Subcutaneous abdominal adipose tissue (tissue), 5 donors: Measurements from ENCODE around the gene DHCR7.

Source experiments
- H3K27ac ChIP-seq: one replicate; pipeline ENCODE4 v1.7.0; 2013; ENCODE audit warnings: low read depth, mild to moderate bottlenecking, inconsistent platforms, low read length, moderate library complexity
- H3K27me3 ChIP-seq, 5 donors: one replicate each; pipeline ENCODE4 v1.7.0; 2013; ENCODE audit warnings: low read length in 5 of 5, inconsistent platforms in 1 of 5; ENCODE audit not compliant: control insufficient read depth in 5 of 5, insufficient read depth in 4 of 5
- H3K36me3 ChIP-seq, 5 donors: one replicate each; pipeline ENCODE4 v1.7.0; 2013; ENCODE audit warnings: low read length in 5 of 5; ENCODE audit not compliant: control insufficient read depth in 5 of 5, insufficient read depth in 5 of 5
- H3K4me1 ChIP-seq, 5 donors: one replicate each; pipeline ENCODE4 v1.7.0; 2013; ENCODE audit warnings: low read length in 5 of 5, mild to moderate bottlenecking in 3 of 5, moderate library complexity in 1 of 5; ENCODE audit not compliant: control insufficient read depth in 5 of 5, insufficient read depth in 5 of 5
- H3K4me3 ChIP-seq, 5 donors: one replicate each; pipeline ENCODE4 v1.7.0; 2013; ENCODE audit warnings: low read length in 5 of 5, low read depth in 1 of 5
- H3K9ac ChIP-seq, 5 donors: one replicate each; pipeline ENCODE4 v1.7.0; 2013; ENCODE audit warnings: low read length in 5 of 5, mild to moderate bottlenecking in 4 of 5, moderate library complexity in 3 of 5
- H3K9me3 ChIP-seq, 5 donors: one replicate each; pipeline ENCODE4 v1.7.0; 2013; ENCODE audit warnings: low read length in 5 of 5; ENCODE audit not compliant: control insufficient read depth in 5 of 5
- donor health status: healthy.
- donor health status: healthy.
- donor health status: healthy.
- donor health status: healthy.
- donor health status: healthy.

Gene DHCR7

GRCh38 chr11:71391796-71392195, 56.4 kb downstream of the DHCR7 start:
- Histone ChIP-seq H3K4me1 (no peaks in the 10 kb centered on the region), H3K4me3 (no peak overlapping the region), H3K9ac (no peak overlapping the region), H3K9me3 (no peaks in the 10 kb centered on the region), H3K27me3 (peaks cover 0 to 38% (median 26%) of the 10 kb centered on the region in 5 donors), H3K36me3 (no peaks in the 10 kb centered on the region), H3K27ac (no peak overlapping the region)

- peaks cover 0 to 38% (median 28%) of the 10 kb centered on the region in 5 donors for H3K27me3 ChIP-seq
- H3K9ac ChIP-seq: no peak overlapping the region
- no peaks in the 10 kb centered on the region for H3K36me3 ChIP-seq
- no peaks in the 10 kb centered on the region for H3K4me1 ChIP-seq
- H3K27ac ChIP-seq: no peak overlapping the region
- H3K9me3 ChIP-seq: no peaks in the 10 kb centered on the region
- no peak overlapping the region for H3K4me3 ChIP-seq
Measured at GRCh38 chr11:71391352-71391751, 56.8 kb downstream of the DHCR7 start.

GRCh38 chr11:71388637-71389235, 59.5 kb downstream of the DHCR7 start:
- Histone ChIP-seq H3K36me3 (no peaks in the 10 kb centered on the region), H3K9ac (no peak overlapping the region), H3K4me1 (no peaks in the 10 kb centered on the region), H3K4me3 (no peak overlapping the region), H3K9me3 (no peaks in the 10 kb centered on the region), H3K27me3 (peaks cover 0 to 31% (median 21%) of the 10 kb centered on the region in 5 donors), H3K27ac (no peak overlapping the region)

- H3K9ac ChIP-seq: no peak overlapping the region
- no peak overlapping the region for H3K4me3 ChIP-seq
- H3K36me3 ChIP-seq: no peaks in the 10 kb centered on the region
- H3K27ac ChIP-seq: no peak overlapping the region
- no peaks in the 10 kb centered on the region for H3K4me1 ChIP-seq
- peaks cover 0 to 30% (median 18%) of the 10 kb centered on the region in 5 donors for H3K27me3 ChIP-seq
- no peaks in the 10 kb centered on the region for H3K9me3 ChIP-seq
Measured at GRCh38 chr11:71387784-71388636, 60.2 kb downstream of the DHCR7 start.

GRCh38 chr11:71387200-71387599, 61.0 kb downstream of the DHCR7 start:
- no peaks in the 10 kb centered on the region for H3K36me3 ChIP-seq
- H3K4me3 ChIP-seq: no peak overlapping the region
- peaks cover 4 to 22% (median 14%) of the 10 kb centered on the region in 5 donors for H3K27me3 ChIP-seq
- H3K27ac ChIP-seq: no peak overlapping the region
- no peaks in the 10 kb centered on the region for H3K4me1 ChIP-seq
- no peak overlapping the region for H3K9ac ChIP-seq
- peaks cover 0 to 2% (median under 1%) of the 10 kb centered on the region in 5 donors for H3K9me3 ChIP-seq

GRCh38 chr11:71386202-71386601, 62.0 kb downstream of the DHCR7 start:
- no peaks in the 10 kb centered on the region for H3K4me1 ChIP-seq
- H3K27me3 ChIP-seq: peaks cover 4 to 19% (median 11%) of the 10 kb centered on the region in 5 donors
- no peaks in the 10 kb centered on the region for H3K36me3 ChIP-seq
- no peak overlapping the region for H3K4me3 ChIP-seq
- peaks cover 0 to 6% (median 5%) of the 10 kb centered on the region in 5 donors for H3K9me3 ChIP-seq
- no peak overlapping the region for H3K9ac ChIP-seq
- no peak overlapping the region for H3K27ac ChIP-seq

GRCh38 chr11:71385091-71385490, 63.1 kb downstream of the DHCR7 start:
- Histone ChIP-seq H3K27ac (no peak overlapping the region), H3K4me3 (no peak overlapping the region), H3K36me3 (no peaks in the 10 kb centered on the region), H3K9me3 (peaks cover 0 to 10% (median 6%) of the 10 kb centered on the region in 5 donors), H3K4me1 (no peaks in the 10 kb centered on the region), H3K27me3 (peaks cover 4 to 19% (median 11%) of the 10 kb centered on the region in 5 donors), H3K9ac (no peak overlapping the region)

- Histone ChIP-seq H3K9me3 (peaks cover 0 to 10% (median 6%) of the 10 kb centered on the region in 5 donors), H3K4me1 (no peaks in the 10 kb centered on the region), H3K27ac (no peak overlapping the region), H3K27me3 (peaks cover 4 to 19% (median 11%) of the 10 kb centered on the region in 5 donors), H3K9ac (no peak overlapping the region), H3K36me3 (no peaks in the 10 kb centered on the region), H3K4me3 (no peak overlapping the region)
Measured at GRCh38 chr11:71384561-71384960, 63.6 kb downstream of the DHCR7 start.
